ENCODE measurements around the gene DST.

DST gene

GRCh38 chr6:56620229-56620868 lies 22.3 kb downstream of the DST start:
- DNase-seq, result no peak

DNA sequence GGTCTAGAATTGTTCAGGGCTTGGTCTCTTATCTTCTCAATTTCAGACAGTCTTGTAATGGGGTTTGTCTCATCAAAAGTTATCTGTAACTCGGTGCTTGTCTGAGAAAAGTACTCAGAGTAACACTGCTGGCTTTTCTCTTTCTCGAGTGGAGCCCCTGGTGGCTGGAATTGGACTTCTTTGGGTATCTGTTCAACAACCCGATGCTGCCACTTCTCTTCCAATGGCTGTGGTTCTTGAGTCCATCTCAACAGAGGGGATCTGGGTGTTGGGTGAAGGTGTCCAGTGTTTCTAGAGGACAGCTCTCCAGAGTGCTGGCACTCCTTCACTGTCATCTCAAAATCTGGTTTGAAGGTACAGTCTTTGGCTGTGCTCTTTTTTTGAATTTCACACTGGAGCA lies 24.6 kb downstream of the DST start:
- no peak for DNase-seq

DNA sequence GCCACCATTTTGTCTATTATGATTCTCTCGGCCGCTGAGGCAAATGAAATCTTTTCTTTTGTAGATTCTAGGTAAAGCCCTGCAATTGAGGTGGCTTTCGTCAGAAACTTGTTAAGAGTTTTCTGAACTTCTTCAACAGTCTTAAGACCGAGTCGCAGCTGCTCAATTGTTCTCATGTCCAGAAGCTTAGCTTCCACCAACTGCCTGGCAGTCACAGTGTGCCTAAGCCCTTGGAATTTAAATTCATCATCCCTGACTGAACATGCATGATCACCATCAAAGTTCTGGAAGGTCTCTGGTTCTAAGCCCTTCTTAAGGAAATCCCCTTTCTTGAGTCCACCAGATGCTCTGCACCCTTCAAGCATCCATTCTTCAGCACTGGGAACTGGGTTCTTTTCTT lies 25.7 kb downstream of the DST start:
- DNase-seq, result no peak

DNA sequence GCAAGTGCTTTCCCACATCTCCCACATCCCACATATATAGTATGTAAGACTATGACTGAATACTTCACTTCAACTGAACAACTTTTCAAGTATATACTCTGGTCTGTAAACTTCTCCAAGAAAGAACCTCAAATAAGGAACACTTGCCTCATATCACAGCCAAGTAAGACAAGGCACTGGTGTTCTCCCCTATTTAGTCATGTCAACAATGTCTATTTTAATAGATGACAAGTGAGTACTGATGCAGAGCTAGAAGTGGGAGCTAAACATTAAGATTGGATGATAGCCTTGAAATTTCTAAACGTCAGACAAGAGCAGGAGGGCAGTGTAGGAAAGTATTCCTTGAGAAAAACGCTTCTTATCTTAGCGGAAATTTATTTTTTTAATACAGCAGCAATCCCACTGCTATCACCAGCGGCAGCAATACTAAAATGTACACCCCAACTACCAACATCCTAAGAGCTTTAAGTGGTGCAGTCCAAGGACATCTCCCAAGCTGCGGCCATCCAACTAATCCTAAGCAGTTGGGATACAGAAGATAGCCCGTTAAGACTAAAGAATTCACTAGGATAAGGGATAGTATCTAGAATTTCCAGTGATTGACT lies 29.3 kb downstream of the DST start:
- no peak for DNase-seq

GRCh38 chr6:56608332-56608731 lies 34.4 kb downstream of the DST start:
- DNase-seq, result no peak

- DNase-seq, result no peak
These were observed 35.5 kb downstream of the DST start for GRCh38 chr6:56607111-56607752.

- no peak for DNase-seq
These were observed 37.3 kb downstream of the DST start for GRCh38 chr6:56605435-56605834.

GRCh38 chr6:56604186-56604585 lies 38.5 kb downstream of the DST start:
- no peak for DNase-seq

GRCh38 chr6:56601390-56601789 lies 41.3 kb downstream of the DST start:
- DNase-seq, result no peak

GRCh38 chr6:56595490-56596122 lies 47.1 kb downstream of the DST start:
- DNase-seq, result peak; percentile 45

DNA sequence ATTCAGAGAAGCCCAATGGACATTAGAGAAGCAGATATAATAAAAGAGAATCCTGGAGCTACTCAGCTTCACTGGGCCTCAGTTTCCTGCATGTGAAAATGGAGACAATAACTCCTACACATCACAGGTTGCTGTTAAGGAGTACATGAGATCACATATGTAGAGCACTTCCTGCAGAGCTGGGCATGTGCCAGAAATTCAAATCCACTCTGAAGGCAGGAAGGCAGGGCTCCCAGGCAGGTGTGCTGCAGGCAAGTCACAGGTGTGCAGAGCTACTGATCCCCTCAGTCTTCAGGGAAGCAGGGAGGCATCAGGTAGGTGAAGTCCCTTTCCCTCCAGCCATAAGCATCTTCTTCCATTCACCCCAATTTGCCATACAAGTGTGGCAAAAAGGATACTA lies 48.0 kb downstream of the DST start:
- no peak for DNase-seq

GRCh38 chr6:56593801-56594318 lies 48.8 kb downstream of the DST start:
- no peak for DNase-seq

- no peak for DNase-seq
These were observed 60.5 kb downstream of the DST start for GRCh38 chr6:56582236-56582635.

DNA sequence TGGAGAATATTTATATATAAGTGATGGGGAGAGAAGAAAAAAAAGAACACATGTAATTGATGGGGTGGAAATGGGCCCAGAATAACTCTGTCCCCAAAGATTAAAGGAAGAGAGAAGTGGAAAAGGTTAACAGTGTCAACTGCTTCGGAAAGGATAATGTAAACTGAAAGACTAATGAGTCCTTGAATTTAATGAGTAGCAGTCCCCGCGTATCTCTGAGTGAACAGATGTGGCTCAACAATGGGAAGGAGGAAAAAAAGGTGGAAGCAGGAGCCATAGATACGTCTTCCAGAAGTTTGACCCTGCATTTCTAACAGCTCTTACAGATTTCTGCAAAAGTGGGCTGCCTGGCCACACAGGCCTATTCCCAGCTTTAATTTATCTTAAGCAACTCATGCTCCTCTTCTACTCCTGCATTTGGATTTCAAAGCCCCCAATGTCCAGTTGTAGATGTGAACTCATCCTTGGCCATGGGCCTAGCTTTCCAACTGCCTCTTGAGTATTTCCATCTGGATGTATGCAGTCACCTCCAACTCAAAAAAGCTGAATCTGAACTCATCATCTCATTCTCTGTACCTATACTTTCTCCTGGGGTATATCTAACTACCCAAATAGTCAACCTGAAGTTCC lies 61.3 kb downstream of the DST start:
- DNase-seq, result no peak

DNA sequence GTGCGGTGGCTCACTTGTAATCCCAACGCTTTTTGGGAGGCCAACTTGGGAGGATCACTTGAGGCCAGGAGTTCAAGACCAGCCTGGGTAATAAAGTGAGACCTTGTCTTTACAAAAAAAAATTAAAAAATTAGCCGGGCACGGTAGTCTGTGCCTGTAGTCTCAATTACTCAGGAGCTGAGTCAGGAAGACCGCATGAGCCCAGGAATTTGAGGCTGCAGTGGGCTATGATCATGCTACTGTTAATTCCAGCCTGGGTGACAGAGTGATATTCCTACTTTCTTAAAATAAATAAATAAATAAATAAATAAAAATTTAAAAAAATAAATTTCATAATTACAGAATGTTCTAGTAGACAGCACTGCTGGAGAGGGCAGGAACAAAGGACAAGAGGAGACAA lies 62.4 kb downstream of the DST start:
- DNase-seq, result no peak

GRCh38 chr6:56579155-56579851 lies 63.4 kb downstream of the DST start:
- DNase-seq, result no peak

DNA sequence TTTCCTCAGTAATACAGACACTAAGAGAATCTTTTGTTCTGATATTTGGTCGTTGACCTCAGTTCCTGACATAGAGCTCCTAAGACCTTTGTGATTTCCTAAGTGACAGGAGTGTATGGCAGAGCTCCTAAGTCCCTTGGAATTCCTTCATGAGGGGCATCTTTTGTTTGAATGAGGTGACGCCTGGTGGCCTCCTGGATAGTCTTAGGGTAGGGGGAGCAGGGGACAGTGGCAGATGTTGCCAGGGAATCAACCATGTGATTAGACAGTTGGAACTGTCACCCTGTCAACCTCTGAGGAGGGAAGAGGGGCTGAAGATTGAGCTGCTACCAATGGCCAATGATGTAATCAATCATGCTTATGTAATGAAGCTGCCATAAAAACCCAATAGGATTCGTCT lies 67.0 kb downstream of the DST start:
- DNase-seq, result no peak

- DNase-seq, result no peak
These were observed 68.4 kb downstream of the DST start for GRCh38 chr6:56574292-56574691.

GRCh38 chr6:56573624-56574023 lies 69.1 kb downstream of the DST start:
- DNase-seq, result no peak

DNA sequence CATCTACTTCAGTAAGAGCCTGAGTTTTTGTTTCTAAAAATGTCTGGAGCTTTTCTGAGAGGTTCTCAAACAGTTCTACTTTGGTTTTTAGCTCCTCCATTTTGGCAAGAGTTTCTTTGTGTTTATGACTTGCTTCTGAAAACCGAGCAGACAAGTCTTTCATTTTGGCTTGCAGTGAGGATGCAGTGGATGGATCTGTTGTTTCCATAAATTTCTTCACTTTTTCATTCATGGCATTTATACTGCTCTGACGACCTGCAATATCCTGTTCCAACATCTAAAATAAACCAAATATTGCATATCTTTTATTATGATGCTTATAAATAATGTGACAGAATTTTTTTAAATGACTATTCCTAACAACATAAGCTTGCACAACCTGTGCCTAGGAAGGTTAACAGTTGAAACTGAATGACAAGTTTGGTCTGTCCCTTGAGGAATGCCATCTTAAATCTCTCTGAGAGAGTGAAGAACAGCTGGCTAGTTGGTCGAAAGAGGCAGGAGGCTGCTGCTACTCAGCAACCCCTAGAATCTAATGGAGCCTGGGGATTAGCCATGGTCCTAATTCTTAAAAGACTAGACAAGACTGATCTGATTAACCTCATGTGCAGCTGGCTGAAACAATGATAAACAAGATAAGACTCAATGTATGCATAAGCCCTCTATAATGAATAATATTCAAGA lies 69.8 kb downstream of the DST start:
- DNase-seq, result no peak

DNA sequence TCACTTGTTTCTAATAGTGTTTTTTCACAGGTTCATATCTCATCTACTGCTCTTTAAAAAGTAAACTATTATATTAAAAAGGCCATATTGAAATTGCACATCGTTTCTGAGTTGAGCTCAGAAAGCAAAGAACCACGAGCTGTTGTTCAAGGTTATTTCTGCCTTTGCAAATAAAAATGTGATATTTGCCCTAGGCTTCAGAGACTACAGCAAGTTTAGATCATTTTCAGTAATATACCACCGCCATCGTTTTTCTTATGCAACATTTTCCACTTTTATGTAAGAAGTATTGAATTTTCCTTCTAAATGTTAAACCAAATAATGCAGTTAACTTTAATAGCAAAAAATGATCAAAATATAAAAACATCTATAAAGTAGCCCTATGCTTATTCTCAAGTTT lies 71.1 kb downstream of the DST start:
- no peak for DNase-seq

Data from KG1 (cell line).